K562 (cell line): ENCODE measurements around the gene AGO1. TPM values are rescaled to one million over a fixed set of nuclear protein-coding genes. Genes with fewer than 3 reads are reported as not detected.
"Not testable (repeated sequence)": the region's sequence is repeated elsewhere in the genome, so short reads cannot be mapped to it uniquely, and the experiment has no call there.

Source experiments
- ATF1 ChIP-seq, 2 experiments: fragments of 450-650 bp in 1 of 2; IDR thresholded peaks; 2 replicates each; pipeline ENCODE4 v1.6.1; 2016; ENCODE audit warnings: missing compliant biosample characterization in 1 of 2, missing genetic modification characterization in 1 of 2
- BRD9 ChIP-seq: fragments of 450-650 bp; IDR thresholded peaks from 2 replicates; pipeline ENCODE4 v1.6.1; 2018; ENCODE audit warnings: low read depth; ENCODE audit not compliant: partially characterized antibody
- GABPB1 ChIP-seq: sonication (generic); formaldehyde crosslinking; IDR thresholded peaks from 2 replicates; pipeline ENCODE4 v1.8.0; 2022; ENCODE audit warnings: mild to moderate bottlenecking, missing genetic modification reagents
- HLTF ChIP-seq: fragments of 450-650 bp; IDR thresholded peaks from 2 replicates; pipeline ENCODE4 v1.6.1; 2016
- MBD2 ChIP-seq: sonication (generic); IDR thresholded peaks from 2 replicates; pipeline ENCODE4 v1.6.1; 2016; ENCODE audit warnings: low read depth, borderline replicate concordance
- MTA1 ChIP-seq: fragments of 450-650 bp; IDR thresholded peaks from 2 replicates; pipeline ENCODE4 v1.6.1; 2017; ENCODE audit warnings: borderline replicate concordance
- NFYB ChIP-seq: IDR thresholded peaks from 2 replicates; pipeline ENCODE4 v1.6.1; 2011; ENCODE audit warnings: mild to moderate bottlenecking, moderate library complexity; ENCODE audit not compliant: insufficient read length; ENCODE audit errors: extremely low read depth
- PHF8 ChIP-seq: fragments of 200-600 bp; sonication (generic); IDR thresholded peaks from 2 replicates; pipeline ENCODE4 v1.6.1; 2012; ENCODE audit warnings: mixed run types, mild to moderate bottlenecking, inconsistent platforms, low read length, moderate library complexity, borderline replicate concordance
- PKNOX1 ChIP-seq: fragments of 450-650 bp; IDR thresholded peaks from 2 replicates; pipeline ENCODE4 v1.6.1; 2016
- SP1 ChIP-seq: sonication (generic); formaldehyde crosslinking; IDR thresholded peaks from 2 replicates; pipeline ENCODE4 v1.8.1; 2022; ENCODE audit warnings: mild to moderate bottlenecking, missing genetic modification reagents
- TAF1 ChIP-seq: IDR thresholded peaks from 2 replicates; pipeline ENCODE4 v1.6.1; 2011; ENCODE audit warnings: mild to moderate bottlenecking, low read length, moderate library complexity; ENCODE audit not compliant: insufficient read depth, control insufficient read depth, severe bottlenecking; ENCODE audit errors: extremely low read depth
- TAF9B ChIP-seq: fragments of 450-650 bp; IDR thresholded peaks from 2 replicates; pipeline ENCODE4 v1.6.1; 2018; ENCODE audit warnings: mild to moderate bottlenecking; ENCODE audit not compliant: partially characterized antibody
- ZFP36 ChIP-seq: fragments of 150-350 bp; IDR thresholded peaks from 2 replicates; pipeline ENCODE4 v1.6.1; 2018; ENCODE audit warnings: low read length, low read depth; ENCODE audit not compliant: partially characterized antibody
- ZFX ChIP-seq: sonication (generic); formaldehyde crosslinking; IDR thresholded peaks from 2 replicates; pipeline ENCODE4 v1.8.0; 2022; ENCODE audit warnings: mild to moderate bottlenecking, missing genetic modification reagents, moderate library complexity
- polyA plus RNA-seq, 8 experiments: library from polyadenylated mRNA; depleted of rRNA in 4 of 8; stranded (reverse) in 5 of 8; unstranded in 3 of 8; fragments of >200 nt; fragmentation: Nextera tagmentation in 2 of 8; fragmentation: Illumina TruSeq in 1 of 8; extraction: Ambion mirVana in 2 of 8; extraction: Trizol in 1 of 8; gene quantifications; 2 replicates each; pipeline versions ENCODE4 v1.2.1 to v1.2.3, GENCODE V29; 2011 to 2014; ENCODE audit warnings: inconsistent platforms in 1 of 8, missing spikeins in 1 of 8
- total RNA-seq, 7 experiments: library from RNA; depleted of rRNA in 6 of 7; stranded (reverse); fragments of >200 nt in 6 of 7; fragmentation: Illumina TruSeq in 2 of 7; extraction: Trizol in 2 of 7; gene quantifications; 2 replicates each; pipeline versions ENCODE4 v1.2.1 to v1.2.3, GENCODE V29; 2011 to 2021; ENCODE audit warnings: low replicate concordance in 1 of 7
- TF ChIP-seq, protein P1 (sequence below): fragments of 450-650 bp; IDR thresholded peaks from 2 replicates; pipeline ENCODE4 v1.6.1; 2016; ENCODE audit warnings: mild to moderate bottlenecking, moderate library complexity

Gene AGO1
- total and polyA plus RNA-seq, 9 of the 15 experiments (the other 6 are each of a cell fraction or from before 2014, with no cell fraction given), result 7.3 to 64.2 (median 26.0) TPM

- TF ChIP-seq MTA1 (peak; percentile 30; the same call in 1 of the 2 replicates), PKNOX1 (peak; percentile 97), TAF9B (peak; percentile 79), SP1 (peak; percentile 60; the same call in 1 of the 2 replicates), PHF8 (peak; percentile 51; the same call in 1 of the 2 replicates), HLTF (0 out of 2 replicates have a peak, but pooled peaks have one; percentile 9), MBD2 (peak; percentile 63), TAF1 (peak; percentile 55), ZFP36 (peak; percentile 24), GABPB1 (CRISPR knock-in tag) (peak; percentile 64), BRD9 (peak; percentile 46), ZFX (CRISPR knock-in tag) (peak; percentile 79), NFYB (peak; percentile 43), ATF1 (tag; IDR thresholded peaks at IDR 0.05) (peak; percentile 78)
- not testable (repeated sequence) for TF ChIP-seq ATF1 (CRISPR knock-in tag; IDR thresholded peaks at IDR 0.05)
- TF ChIP-seq, protein P1, sequence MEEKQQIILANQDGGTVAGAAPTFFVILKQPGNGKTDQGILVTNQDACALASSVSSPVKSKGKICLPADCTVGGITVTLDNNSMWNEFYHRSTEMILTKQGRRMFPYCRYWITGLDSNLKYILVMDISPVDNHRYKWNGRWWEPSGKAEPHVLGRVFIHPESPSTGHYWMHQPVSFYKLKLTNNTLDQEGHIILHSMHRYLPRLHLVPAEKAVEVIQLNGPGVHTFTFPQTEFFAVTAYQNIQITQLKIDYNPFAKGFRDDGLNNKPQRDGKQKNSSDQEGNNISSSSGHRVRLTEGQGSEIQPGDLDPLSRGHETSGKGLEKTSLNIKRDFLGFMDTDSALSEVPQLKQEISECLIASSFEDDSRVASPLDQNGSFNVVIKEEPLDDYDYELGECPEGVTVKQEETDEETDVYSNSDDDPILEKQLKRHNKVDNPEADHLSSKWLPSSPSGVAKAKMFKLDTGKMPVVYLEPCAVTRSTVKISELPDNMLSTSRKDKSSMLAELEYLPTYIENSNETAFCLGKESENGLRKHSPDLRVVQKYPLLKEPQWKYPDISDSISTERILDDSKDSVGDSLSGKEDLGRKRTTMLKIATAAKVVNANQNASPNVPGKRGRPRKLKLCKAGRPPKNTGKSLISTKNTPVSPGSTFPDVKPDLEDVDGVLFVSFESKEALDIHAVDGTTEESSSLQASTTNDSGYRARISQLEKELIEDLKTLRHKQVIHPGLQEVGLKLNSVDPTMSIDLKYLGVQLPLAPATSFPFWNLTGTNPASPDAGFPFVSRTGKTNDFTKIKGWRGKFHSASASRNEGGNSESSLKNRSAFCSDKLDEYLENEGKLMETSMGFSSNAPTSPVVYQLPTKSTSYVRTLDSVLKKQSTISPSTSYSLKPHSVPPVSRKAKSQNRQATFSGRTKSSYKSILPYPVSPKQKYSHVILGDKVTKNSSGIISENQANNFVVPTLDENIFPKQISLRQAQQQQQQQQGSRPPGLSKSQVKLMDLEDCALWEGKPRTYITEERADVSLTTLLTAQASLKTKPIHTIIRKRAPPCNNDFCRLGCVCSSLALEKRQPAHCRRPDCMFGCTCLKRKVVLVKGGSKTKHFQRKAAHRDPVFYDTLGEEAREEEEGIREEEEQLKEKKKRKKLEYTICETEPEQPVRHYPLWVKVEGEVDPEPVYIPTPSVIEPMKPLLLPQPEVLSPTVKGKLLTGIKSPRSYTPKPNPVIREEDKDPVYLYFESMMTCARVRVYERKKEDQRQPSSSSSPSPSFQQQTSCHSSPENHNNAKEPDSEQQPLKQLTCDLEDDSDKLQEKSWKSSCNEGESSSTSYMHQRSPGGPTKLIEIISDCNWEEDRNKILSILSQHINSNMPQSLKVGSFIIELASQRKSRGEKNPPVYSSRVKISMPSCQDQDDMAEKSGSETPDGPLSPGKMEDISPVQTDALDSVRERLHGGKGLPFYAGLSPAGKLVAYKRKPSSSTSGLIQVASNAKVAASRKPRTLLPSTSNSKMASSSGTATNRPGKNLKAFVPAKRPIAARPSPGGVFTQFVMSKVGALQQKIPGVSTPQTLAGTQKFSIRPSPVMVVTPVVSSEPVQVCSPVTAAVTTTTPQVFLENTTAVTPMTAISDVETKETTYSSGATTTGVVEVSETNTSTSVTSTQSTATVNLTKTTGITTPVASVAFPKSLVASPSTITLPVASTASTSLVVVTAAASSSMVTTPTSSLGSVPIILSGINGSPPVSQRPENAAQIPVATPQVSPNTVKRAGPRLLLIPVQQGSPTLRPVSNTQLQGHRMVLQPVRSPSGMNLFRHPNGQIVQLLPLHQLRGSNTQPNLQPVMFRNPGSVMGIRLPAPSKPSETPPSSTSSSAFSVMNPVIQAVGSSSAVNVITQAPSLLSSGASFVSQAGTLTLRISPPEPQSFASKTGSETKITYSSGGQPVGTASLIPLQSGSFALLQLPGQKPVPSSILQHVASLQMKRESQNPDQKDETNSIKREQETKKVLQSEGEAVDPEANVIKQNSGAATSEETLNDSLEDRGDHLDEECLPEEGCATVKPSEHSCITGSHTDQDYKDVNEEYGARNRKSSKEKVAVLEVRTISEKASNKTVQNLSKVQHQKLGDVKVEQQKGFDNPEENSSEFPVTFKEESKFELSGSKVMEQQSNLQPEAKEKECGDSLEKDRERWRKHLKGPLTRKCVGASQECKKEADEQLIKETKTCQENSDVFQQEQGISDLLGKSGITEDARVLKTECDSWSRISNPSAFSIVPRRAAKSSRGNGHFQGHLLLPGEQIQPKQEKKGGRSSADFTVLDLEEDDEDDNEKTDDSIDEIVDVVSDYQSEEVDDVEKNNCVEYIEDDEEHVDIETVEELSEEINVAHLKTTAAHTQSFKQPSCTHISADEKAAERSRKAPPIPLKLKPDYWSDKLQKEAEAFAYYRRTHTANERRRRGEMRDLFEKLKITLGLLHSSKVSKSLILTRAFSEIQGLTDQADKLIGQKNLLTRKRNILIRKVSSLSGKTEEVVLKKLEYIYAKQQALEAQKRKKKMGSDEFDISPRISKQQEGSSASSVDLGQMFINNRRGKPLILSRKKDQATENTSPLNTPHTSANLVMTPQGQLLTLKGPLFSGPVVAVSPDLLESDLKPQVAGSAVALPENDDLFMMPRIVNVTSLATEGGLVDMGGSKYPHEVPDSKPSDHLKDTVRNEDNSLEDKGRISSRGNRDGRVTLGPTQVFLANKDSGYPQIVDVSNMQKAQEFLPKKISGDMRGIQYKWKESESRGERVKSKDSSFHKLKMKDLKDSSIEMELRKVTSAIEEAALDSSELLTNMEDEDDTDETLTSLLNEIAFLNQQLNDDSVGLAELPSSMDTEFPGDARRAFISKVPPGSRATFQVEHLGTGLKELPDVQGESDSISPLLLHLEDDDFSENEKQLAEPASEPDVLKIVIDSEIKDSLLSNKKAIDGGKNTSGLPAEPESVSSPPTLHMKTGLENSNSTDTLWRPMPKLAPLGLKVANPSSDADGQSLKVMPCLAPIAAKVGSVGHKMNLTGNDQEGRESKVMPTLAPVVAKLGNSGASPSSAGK, result peak; percentile 88
These were observed 13.6 kb upstream of the AGO1 start (continued) for GRCh38 chr1:35869245-35869950.
